GM20000 (cell line): ENCODE measurements around the gene DNASE1.

ENCODE experiments used
- DNase-seq: peaks from one replicate; pipeline ENCODE4 v3.0.0; 2012; ENCODE audit warnings: low spot score
- CTCF ChIP-seq: IDR thresholded peaks from 2 replicates; pipeline ENCODE4 v1.5.1; 2012; ENCODE audit warnings: mild to moderate bottlenecking, control low read depth; ENCODE audit errors: extremely low read depth, missing control alignments

DNASE1 gene

DNA sequence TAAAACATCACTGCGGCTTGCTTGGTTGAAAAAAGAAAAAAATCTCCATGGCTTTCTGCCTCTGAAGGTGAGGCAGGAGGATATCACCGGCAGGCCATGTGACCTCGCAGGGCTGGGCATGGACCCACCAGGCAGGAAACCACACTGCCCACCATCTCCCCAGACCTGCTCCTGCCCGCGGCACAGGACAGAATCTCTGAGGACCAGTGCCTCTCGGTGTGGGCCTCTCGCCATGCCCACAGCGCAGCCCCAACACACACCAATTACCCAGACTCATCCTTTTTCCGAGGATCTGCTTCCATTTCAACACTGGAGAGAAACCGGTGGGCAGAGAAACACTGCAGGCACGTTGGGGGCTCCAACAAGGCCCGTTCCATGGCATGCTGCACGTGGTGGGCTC, 16.2 kb downstream of the DNASE1 start:
- DNase-seq, result no peak
- no peak for TF ChIP-seq CTCF

- TF ChIP-seq CTCF, result no peak
- no peak for DNase-seq
Measured at GRCh38 chr16:3671424-3671823, 16.9 kb downstream of the DNASE1 start.

GRCh38 chr16:3672571-3673041, 18.1 kb downstream of the DNASE1 start:
- no peak for TF ChIP-seq CTCF
- no peak for DNase-seq

GRCh38 chr16:3673201-3673600, 18.7 kb downstream of the DNASE1 start:
- TF ChIP-seq CTCF, result no peak
- no peak for DNase-seq

GRCh38 chr16:3673676-3674377, 19.3 kb downstream of the DNASE1 start:
- DNase-seq, result no peak
- no peak for TF ChIP-seq CTCF

DNA sequence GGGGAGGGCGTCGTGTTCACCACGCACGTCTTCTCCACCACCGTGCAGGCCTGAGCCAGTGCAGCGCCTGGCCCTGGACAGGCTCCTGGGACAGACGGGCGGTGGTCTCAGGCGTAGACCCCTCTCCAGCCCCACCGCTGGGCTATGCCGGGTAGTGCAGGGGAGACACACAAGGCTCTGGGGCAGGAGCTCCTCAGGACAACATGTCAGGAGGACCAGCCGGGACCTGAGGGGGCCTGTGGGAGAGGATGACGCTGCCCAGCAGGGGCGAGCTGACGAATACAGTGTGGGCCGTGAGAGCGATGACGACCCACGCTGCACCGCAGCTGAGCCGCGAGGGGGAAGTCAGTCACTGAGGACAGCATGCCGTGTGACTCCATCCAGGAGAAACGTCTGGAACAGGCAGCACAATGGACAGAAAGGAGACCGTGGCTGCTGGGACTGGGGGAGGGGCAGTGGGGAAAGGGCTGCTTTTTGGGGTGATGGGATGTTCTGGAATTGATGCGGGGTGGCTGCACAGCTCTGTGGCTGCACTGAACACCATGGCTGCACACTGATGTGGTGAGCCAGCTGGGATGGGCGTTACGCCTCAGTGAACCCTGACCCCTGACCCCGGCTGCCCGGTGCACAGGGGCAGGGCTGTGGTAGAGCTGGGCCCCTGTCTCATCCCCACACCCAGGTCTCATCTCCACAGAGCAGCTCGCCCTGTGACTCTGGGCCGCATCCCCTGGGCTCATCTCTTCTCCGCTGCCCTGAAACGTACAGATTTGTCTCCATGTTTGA, 20.2 kb downstream of the DNASE1 start:
- DNase-seq, result no peak
- TF ChIP-seq CTCF, result no peak

GRCh38 chr16:3675601-3676130, 21.2 kb downstream of the DNASE1 start:
- no peak for TF ChIP-seq CTCF
- no peak for DNase-seq
